Nephron progenitor cell (in vitro differentiated cells): Measurements from ENCODE around the gene CHN2.

Experiments
- DNase-seq: peaks from one replicate; pipeline ENCODE4 v3.0.0; 2021
- H3K27ac Mint-ChIP-seq: 2 replicates; pipeline ENCODE4 v1.8.0; 2021; ENCODE audit warnings: mild to moderate bottlenecking, moderate library complexity, mixed read lengths
- H3K27me3 Mint-ChIP-seq: 2 replicates; pipeline ENCODE4 v1.8.0; 2021; ENCODE audit warnings: mild to moderate bottlenecking, low read depth, mixed read lengths; ENCODE audit not compliant: poor library complexity
- H3K36me3 Mint-ChIP-seq: 2 replicates; pipeline ENCODE4 v1.8.0; 2021; ENCODE audit warnings: low read depth, mixed read lengths
- H3K4me1 Mint-ChIP-seq: 2 replicates; pipeline ENCODE4 v1.8.0; 2021; ENCODE audit warnings: mixed read lengths
- H3K4me3 Mint-ChIP-seq: 2 replicates; pipeline ENCODE4 v1.8.0; 2021; ENCODE audit warnings: mild to moderate bottlenecking, moderate library complexity, mixed read lengths
- H3K9me3 Mint-ChIP-seq: 2 replicates; pipeline ENCODE4 v1.8.0; 2021; ENCODE audit warnings: mild to moderate bottlenecking, moderate library complexity, mixed read lengths
- CTCF ChIP-seq: fragments of 200-600 bp; sonication (generic); IDR thresholded peaks from 2 replicates; pipeline ENCODE4 v1.5.0; 2021; ENCODE audit warnings: antibody characterized with exemption

The CHN2 gene

GRCh38 chr7:29375641-29376562 lies 181.3 kb downstream of the CHN2 start:
- Mint-ChIP-seq H3K27me3 (peaks cover 3% of the 10 kb centered on the region), H3K4me1 (peaks cover 45% of the 10 kb centered on the region), H3K9me3 (peaks cover 14% of the 10 kb centered on the region), H3K27ac (no peak overlapping the region), H3K4me3 (no peak overlapping the region), H3K36me3 (peaks cover 38% of the 10 kb centered on the region)
- peak; percentile 23 for DNase-seq
- TF ChIP-seq CTCF = no peak

GRCh38 chr7:29377718-29378117 lies 183.1 kb downstream of the CHN2 start:
- no peak for TF ChIP-seq CTCF
- no peak overlapping the region for H3K4me3 Mint-ChIP-seq
- H3K4me1 Mint-ChIP-seq = peaks cover 37% of the 10 kb centered on the region
- DNase-seq = no peak
- H3K9me3 Mint-ChIP-seq = peaks cover 14% of the 10 kb centered on the region
- H3K27me3 Mint-ChIP-seq = no peaks in the 10 kb centered on the region
- no peak overlapping the region for H3K27ac Mint-ChIP-seq
- H3K36me3 Mint-ChIP-seq = peaks cover 24% of the 10 kb centered on the region

- no peak for TF ChIP-seq CTCF
- peaks cover 11% of the 10 kb centered on the region for H3K9me3 Mint-ChIP-seq
- no peaks in the 10 kb centered on the region for H3K27me3 Mint-ChIP-seq
- no peak overlapping the region for H3K27ac Mint-ChIP-seq
- DNase-seq = no peak
- peaks cover 19% of the 10 kb centered on the region for H3K36me3 Mint-ChIP-seq
- no peak overlapping the region for H3K4me3 Mint-ChIP-seq
- peaks cover 36% of the 10 kb centered on the region for H3K4me1 Mint-ChIP-seq
These were observed 185.0 kb downstream of the CHN2 start for GRCh38 chr7:29379551-29379950.

GRCh38 chr7:29381206-29382094 lies 186.9 kb downstream of the CHN2 start:
- peaks cover 4% of the 10 kb centered on the region for H3K9me3 Mint-ChIP-seq
- no peak for TF ChIP-seq CTCF
- H3K4me3 Mint-ChIP-seq = no peak overlapping the region
- H3K4me1 Mint-ChIP-seq = peaks cover 38% of the 10 kb centered on the region
- H3K27ac Mint-ChIP-seq = no peak overlapping the region
- peaks cover 13% of the 10 kb centered on the region for H3K36me3 Mint-ChIP-seq
- DNase-seq = no peak
- H3K27me3 Mint-ChIP-seq = no peaks in the 10 kb centered on the region

- no peaks in the 10 kb centered on the region for H3K9me3 Mint-ChIP-seq
- no peaks in the 10 kb centered on the region for H3K36me3 Mint-ChIP-seq
- H3K27me3 Mint-ChIP-seq = no peaks in the 10 kb centered on the region
- H3K4me1 Mint-ChIP-seq = peaks cover 23% of the 10 kb centered on the region
- H3K4me3 Mint-ChIP-seq = no peak overlapping the region
- no peak overlapping the region for H3K27ac Mint-ChIP-seq
- DNase-seq = no peak
- TF ChIP-seq CTCF = no peak
These were observed 189.7 kb downstream of the CHN2 start for GRCh38 chr7:29384277-29384676.
